ENCODE data around the gene PARD3. TPM values are rescaled to one million over a fixed set of nuclear protein-coding genes. Genes with fewer than 3 reads are reported as not detected.

PARD3 gene
- total RNA-seq, 2 experiments from 2014 or later: 3.6 to 4.0 TPM

DNA sequence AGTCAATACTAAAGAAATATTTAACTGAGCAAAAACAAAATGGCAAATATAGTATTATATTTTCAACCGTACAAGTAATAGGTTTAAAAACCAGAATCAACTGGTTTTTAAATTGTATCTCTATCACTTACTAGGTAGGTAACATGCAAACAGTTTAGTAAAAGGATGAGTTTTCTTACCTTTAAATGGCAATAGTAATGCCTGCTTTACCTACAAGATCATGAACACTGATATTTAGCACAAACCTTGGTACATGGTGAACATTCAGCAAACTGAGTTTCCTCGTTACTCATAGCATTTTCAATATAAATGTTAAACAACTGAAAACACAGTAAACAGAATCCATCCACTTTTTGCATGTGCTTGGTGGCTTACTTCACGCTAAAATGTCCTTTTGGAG lies 389.1 kb downstream of the PARD3 start:
- H3K4me1 Mint-ChIP-seq (ENCODE audit: low read depth): no peaks in the 10 kb centered on the region
- DNase-seq: no peak
- H3K27me3 Mint-ChIP-seq (ENCODE audit: low read depth): no peaks in the 10 kb centered on the region
- H3K36me3 Mint-ChIP-seq (ENCODE audit: low read depth): no peaks in the 10 kb centered on the region
- H3K27ac Mint-ChIP-seq: no peak overlapping the region
- no peak overlapping the region for H3K4me3 Mint-ChIP-seq
- no peaks in the 10 kb centered on the region for H3K9me3 Mint-ChIP-seq
- CTCF ChIA-PET: no interaction called here
- intact Hi-C loops (cut with micrococcal nuclease): no loop called here

DNA sequence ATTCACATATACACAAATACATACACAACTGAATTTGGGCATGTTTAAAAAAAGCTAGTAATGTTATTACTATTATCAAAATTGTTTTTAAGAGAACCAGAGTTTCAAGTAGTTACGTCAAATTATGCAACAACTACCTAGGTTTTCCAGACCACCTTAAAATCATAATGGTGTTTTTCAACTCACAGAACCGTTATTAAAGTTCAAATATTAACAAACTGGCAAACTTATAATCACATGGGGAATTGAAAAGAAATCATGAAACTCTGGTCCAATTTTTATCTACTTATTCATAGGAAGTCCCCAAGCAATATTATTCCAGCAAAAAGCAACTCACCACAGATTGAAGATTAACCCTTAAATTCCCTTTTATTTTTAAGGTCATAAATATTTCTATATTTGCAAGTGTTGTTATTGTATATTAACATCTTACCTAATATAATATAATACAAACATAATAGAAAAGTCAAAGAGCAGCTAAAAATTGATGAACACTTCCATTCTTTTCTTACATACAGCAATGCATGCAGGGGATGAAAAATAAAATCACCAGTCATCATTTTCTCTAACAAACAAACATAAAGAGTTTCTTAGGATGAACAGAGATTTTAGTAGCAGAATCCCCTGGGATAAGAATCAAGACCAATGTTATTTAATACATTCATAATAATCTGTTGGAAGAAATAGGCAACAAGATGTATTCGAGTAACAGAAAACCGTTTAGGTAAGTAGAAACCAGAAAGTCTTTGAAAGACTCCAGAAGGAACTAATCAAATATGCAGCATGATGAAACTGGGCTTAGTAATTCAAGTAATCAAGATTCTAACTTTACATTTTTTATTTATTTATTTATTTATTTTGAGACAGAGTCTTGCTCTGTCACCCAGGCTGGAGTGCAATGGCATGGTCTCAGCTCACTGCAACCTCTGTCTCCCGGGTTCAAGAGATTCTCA lies 391.1 kb downstream of the PARD3 start:
- Mint-ChIP-seq H3K27me3 (ENCODE audit: low read depth) (no peaks in the 10 kb centered on the region), H3K36me3 (ENCODE audit: low read depth) (no peaks in the 10 kb centered on the region), H3K27ac (no peak overlapping the region), H3K4me3 (no peak overlapping the region), H3K4me1 (ENCODE audit: low read depth) (no peaks in the 10 kb centered on the region), H3K9me3 (no peaks in the 10 kb centered on the region)
- DNase-seq: no peak
- intact Hi-C loops (cut with micrococcal nuclease): no loop called here
- CTCF ChIA-PET: no interaction called here

DNA sequence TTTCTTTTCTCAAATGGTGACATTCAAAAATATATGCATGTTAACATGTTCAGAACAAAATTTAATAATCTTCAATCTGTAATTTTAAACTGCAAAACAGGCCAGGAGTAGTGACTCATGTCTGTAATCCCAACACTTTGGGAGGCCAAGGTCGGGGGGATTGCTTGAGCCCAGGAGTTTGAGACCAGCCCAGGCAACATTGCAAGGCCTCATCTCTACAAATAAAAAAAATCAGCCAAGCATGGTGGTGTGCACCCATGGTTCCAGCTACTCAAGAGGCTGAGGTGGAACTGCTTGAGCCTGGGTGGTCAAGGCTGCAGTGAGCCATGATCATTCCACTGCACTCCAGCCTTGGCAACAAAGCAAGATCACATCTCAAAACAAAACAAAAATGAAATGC lies 394.3 kb downstream of the PARD3 start:
- H3K4me1 Mint-ChIP-seq (ENCODE audit: low read depth): no peaks in the 10 kb centered on the region
- H3K27me3 Mint-ChIP-seq (ENCODE audit: low read depth): no peaks in the 10 kb centered on the region
- no peak overlapping the region for H3K27ac Mint-ChIP-seq
- no peaks in the 10 kb centered on the region for H3K36me3 Mint-ChIP-seq (ENCODE audit: low read depth)
- CTCF ChIA-PET: no interaction called here
- intact Hi-C loops (cut with micrococcal nuclease): no loop called here
- DNase-seq: no peak
- H3K4me3 Mint-ChIP-seq: no peak overlapping the region
- H3K9me3 Mint-ChIP-seq: no peaks in the 10 kb centered on the region

GRCh38 chr10:34420273-34420672 lies 394.8 kb downstream of the PARD3 start:
- no peak overlapping the region for H3K4me3 Mint-ChIP-seq
- H3K27me3 Mint-ChIP-seq (ENCODE audit: low read depth): no peaks in the 10 kb centered on the region
- CTCF ChIA-PET: no interaction called here
- H3K36me3 Mint-ChIP-seq (ENCODE audit: low read depth): no peaks in the 10 kb centered on the region
- no peaks in the 10 kb centered on the region for H3K9me3 Mint-ChIP-seq
- H3K4me1 Mint-ChIP-seq (ENCODE audit: low read depth): no peaks in the 10 kb centered on the region
- no peak overlapping the region for H3K27ac Mint-ChIP-seq
- DNase-seq: no peak
- intact Hi-C loops (cut with micrococcal nuclease): no loop called here

DNA sequence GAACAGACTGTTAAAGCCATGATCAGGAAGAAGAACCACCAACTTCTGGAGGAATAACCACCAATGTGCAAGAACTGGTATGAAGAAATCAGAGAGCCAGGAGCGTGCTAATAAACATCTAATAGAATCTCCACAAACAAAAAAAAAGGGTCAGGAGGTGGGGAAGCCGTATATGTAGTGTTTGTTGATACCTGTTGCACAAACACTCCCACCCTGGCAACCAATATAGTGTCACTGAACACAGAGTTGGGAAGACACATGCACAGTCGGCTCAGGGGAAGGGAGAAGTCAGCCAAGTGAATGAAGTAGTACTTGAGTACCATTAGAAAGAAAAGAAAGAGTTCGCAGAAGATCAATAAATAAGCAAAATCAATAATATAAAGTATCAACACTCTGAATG lies 400.1 kb downstream of the PARD3 start:
- intact Hi-C loops (cut with micrococcal nuclease): no loop called here
- H3K9me3 Mint-ChIP-seq: no peaks in the 10 kb centered on the region
- no peaks in the 10 kb centered on the region for H3K4me1 Mint-ChIP-seq (ENCODE audit: low read depth)
- no peak overlapping the region for H3K27ac Mint-ChIP-seq
- DNase-seq: no peak
- H3K4me3 Mint-ChIP-seq: no peak overlapping the region
- no peaks in the 10 kb centered on the region for H3K36me3 Mint-ChIP-seq (ENCODE audit: low read depth)
- CTCF ChIA-PET: no interaction called here
- no peaks in the 10 kb centered on the region for H3K27me3 Mint-ChIP-seq (ENCODE audit: low read depth)

GRCh38 chr10:34413756-34414587 lies 401.1 kb downstream of the PARD3 start:
- Mint-ChIP-seq H3K4me3 (no peak overlapping the region), H3K36me3 (ENCODE audit: low read depth) (no peaks in the 10 kb centered on the region), H3K27me3 (ENCODE audit: low read depth) (no peaks in the 10 kb centered on the region), H3K9me3 (no peaks in the 10 kb centered on the region), H3K4me1 (ENCODE audit: low read depth) (no peaks in the 10 kb centered on the region), H3K27ac (no peak overlapping the region)
- CTCF ChIA-PET: interaction anchor here (0.7 kb wide), 1 partner anchor 254 kb away, joined by 3 read pairs; no protein-coding TSS in a partner anchor
- intact Hi-C loops (cut with micrococcal nuclease): no loop called here
- no peak for DNase-seq

DNA sequence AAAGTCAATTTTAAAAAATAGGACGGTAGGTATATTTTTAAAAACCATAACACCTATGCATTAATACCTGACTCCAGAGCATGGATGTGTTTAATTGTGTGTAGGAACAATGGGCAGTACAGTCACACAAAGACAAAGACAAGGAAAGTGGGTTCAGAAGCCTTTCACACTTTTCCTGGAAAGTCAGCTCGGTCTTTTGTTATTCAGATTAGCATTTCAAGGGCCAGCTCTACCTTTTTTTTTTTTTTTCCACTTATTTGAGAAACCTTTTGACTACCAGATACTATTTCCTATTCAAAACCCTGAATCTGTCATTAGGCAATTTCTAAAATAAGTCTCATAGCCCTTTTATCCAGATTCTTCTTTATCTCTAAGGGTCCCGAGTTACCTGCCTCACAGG lies 401.9 kb downstream of the PARD3 start:
- H3K9me3 Mint-ChIP-seq: no peaks in the 10 kb centered on the region
- no peak overlapping the region for H3K27ac Mint-ChIP-seq
- no peaks in the 10 kb centered on the region for H3K27me3 Mint-ChIP-seq (ENCODE audit: low read depth)
- no peaks in the 10 kb centered on the region for H3K36me3 Mint-ChIP-seq (ENCODE audit: low read depth)
- CTCF ChIA-PET: no interaction called here
- no peaks in the 10 kb centered on the region for H3K4me1 Mint-ChIP-seq (ENCODE audit: low read depth)
- DNase-seq: no peak
- no peak overlapping the region for H3K4me3 Mint-ChIP-seq
- intact Hi-C loops (cut with micrococcal nuclease): no loop called here

- Mint-ChIP-seq H3K27me3 (ENCODE audit: low read depth) (no peaks in the 10 kb centered on the region), H3K27ac (no peak overlapping the region), H3K4me3 (no peak overlapping the region), H3K36me3 (ENCODE audit: low read depth) (no peaks in the 10 kb centered on the region), H3K9me3 (no peaks in the 10 kb centered on the region), H3K4me1 (ENCODE audit: low read depth) (no peaks in the 10 kb centered on the region)
- intact Hi-C loops (cut with micrococcal nuclease): no loop called here
- DNase-seq: no peak
- CTCF ChIA-PET: no interaction called here
Measured at GRCh38 chr10:34408956-34409355, 406.1 kb downstream of the PARD3 start.

DNA sequence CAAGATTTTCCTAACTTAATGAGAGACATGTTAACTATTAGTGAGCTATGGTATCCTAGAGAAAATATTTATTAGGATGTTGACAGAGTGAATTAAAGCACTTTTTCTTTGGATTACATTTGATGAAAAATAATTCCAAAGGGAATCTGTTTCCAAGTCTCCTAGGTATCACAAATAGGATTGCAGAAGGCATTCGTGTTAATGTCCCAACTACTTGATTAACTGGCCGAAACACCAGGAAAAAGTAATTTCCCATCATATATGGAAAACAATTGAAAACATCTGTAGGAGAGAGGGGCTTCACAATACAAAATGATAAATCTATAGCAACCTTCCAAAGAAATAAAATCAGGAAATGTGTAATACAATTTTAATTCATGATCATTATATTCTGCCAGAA lies 406.7 kb downstream of the PARD3 start:
- H3K4me1 Mint-ChIP-seq (ENCODE audit: low read depth): no peaks in the 10 kb centered on the region
- H3K9me3 Mint-ChIP-seq: no peaks in the 10 kb centered on the region
- H3K36me3 Mint-ChIP-seq (ENCODE audit: low read depth): no peaks in the 10 kb centered on the region
- CTCF ChIA-PET: no interaction called here
- no peaks in the 10 kb centered on the region for H3K27me3 Mint-ChIP-seq (ENCODE audit: low read depth)
- intact Hi-C loops (cut with micrococcal nuclease): no loop called here
- no peak overlapping the region for H3K4me3 Mint-ChIP-seq
- DNase-seq: no peak
- H3K27ac Mint-ChIP-seq: no peak overlapping the region

- intact Hi-C loops (cut with micrococcal nuclease): no loop called here
- H3K4me3 Mint-ChIP-seq: no peak overlapping the region
- H3K36me3 Mint-ChIP-seq (ENCODE audit: low read depth): no peaks in the 10 kb centered on the region
- H3K27ac Mint-ChIP-seq: no peak overlapping the region
- CTCF ChIA-PET: no interaction called here
- no peaks in the 10 kb centered on the region for H3K27me3 Mint-ChIP-seq (ENCODE audit: low read depth)
- no peaks in the 10 kb centered on the region for H3K4me1 Mint-ChIP-seq (ENCODE audit: low read depth)
- no peak for DNase-seq
- H3K9me3 Mint-ChIP-seq: no peaks in the 10 kb centered on the region
Measured at GRCh38 chr10:34407324-34407805, 407.7 kb downstream of the PARD3 start.

DNA sequence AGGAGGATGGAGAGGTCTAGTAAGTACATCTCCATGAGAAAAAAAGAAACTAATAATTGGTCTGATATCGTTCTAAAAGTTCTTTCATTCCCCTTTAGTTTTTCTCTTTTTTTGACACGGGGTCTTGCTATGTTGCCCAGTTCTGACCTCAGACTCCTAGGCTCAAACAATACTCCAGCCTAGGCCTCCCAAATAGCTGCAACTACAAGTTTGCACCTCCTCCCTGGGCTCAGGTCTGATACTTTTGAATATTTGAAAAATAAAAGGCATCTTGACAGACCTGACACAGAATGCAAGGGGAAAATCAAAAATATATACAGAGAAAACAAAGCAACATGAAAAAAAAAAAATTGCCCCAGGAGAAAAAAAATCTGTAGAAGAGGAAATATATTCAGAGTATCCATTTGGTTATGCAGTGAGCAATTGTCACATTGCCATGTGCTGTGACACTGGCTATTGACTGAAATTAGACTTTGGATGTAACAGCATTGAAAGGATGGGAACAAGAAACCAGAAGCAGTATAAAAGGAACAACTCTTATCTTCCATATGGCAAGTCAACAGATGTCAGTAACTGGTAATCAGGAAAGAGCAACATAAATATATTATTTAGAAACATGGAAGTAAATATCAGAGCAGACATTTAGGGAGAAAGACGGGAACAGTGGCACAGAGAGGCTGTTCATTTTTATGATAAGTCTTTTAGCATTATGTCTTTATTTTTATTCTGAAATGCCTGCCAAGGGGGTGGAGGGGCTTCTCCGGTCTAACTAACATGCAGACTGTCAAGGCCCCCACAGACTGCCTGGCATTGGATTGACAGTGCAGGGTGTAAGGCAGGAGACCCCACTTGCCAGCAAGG lies 408.4 kb downstream of the PARD3 start:
- H3K4me1 Mint-ChIP-seq (ENCODE audit: low read depth): no peaks in the 10 kb centered on the region
- H3K36me3 Mint-ChIP-seq (ENCODE audit: low read depth): no peaks in the 10 kb centered on the region
- H3K27me3 Mint-ChIP-seq (ENCODE audit: low read depth): no peaks in the 10 kb centered on the region
- H3K9me3 Mint-ChIP-seq: no peaks in the 10 kb centered on the region
- CTCF ChIA-PET: no interaction called here
- H3K27ac Mint-ChIP-seq: no peak overlapping the region
- intact Hi-C loops (cut with micrococcal nuclease): no loop called here
- no peak for DNase-seq
- H3K4me3 Mint-ChIP-seq: no peak overlapping the region

All from activated naive CD4-positive, alpha-beta T cell treated with anti-CD3 and anti-CD28 coated beads for 36 hours (primary cell).